Epidermal melanocyte (primary cell): ENCODE results near the gene CHODL.

Source experiments
- DNase-seq: peaks from one replicate; pipeline ENCODE4 v3.0.0; 2011; ENCODE audit warnings: low spot score; ENCODE audit not compliant: insufficient read length

The CHODL gene

DNA sequence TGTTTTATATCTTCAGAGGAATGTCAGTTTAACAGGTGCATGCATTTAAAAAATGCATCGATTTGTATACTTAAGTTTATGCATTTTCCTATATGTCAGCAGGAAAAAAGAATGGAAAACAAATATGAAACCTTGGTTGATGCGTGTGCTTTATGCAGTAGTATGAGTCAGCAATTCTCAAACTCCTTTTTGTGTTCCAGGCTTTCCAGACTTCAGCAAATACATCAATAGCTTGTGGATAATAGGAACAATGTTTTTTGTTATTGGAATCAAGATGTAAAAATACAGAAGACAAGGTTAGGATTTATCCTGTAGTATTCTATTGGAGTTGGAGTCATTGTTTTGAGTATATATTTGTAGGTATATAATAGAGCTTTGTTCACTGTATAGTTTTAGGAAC lies 45.2 kb downstream of the CHODL start:
- no peak for DNase-seq

DNA sequence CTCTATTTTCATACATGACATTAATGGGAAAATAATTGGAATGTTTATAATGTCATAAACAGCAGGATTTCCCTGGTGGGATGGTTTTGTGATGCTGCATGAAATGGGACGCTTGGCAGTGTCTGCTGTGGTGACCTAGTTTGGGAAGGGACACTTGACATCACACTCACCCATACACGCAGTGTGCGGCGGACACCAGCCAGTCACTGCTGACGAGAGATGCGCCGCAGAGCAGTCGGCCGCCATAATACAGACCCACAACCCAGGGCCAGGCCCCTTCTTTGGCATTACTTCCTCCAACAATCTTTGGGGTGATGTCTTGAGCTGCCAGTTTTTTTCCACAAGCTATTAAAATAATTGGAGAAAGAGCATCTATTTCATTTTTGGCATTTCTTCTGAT lies 49.5 kb downstream of the CHODL start:
- DNase-seq = no peak

DNA sequence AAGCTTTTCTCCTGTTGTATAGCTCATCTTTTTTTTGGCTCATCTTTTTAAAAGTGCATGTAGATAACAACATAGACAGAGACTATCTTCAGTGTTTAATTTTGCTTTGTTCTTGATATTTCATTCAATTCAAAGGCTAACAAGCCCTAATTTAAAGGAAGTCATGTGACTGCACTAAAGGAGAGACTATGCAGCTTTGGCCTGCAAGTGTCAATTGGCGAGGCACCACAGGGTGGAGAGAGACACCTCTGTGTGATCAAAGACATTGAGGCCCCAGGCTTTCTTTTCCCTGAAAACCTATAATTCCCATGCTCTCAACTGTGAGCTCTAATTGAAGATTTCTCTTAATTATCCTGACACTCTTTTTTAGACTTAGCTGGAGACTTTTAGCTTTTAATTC lies 53.6 kb downstream of the CHODL start:
- DNase-seq = no peak
